Measurements from ENCODE around the gene NOD2. TPM values are rescaled to one million over a fixed set of nuclear protein-coding genes. Genes with fewer than 3 reads are reported as not detected.

Gene NOD2
- polyA plus RNA-seq, 10 donors: 0.62 to 1.6 (median 0.90) TPM

- DNase-seq: no peak
Observed at GRCh38 chr16:50692644-50692998, 785 bp upstream of the NOD2 start.

GRCh38 chr16:50694206-50694605 lies 800 bp downstream of the NOD2 start:
- DNase-seq: no peak

GRCh38 chr16:50695017-50696000 lies 1.9 kb downstream of the NOD2 start:
- DNase-seq: no peak

- DNase-seq: no peak
Observed at GRCh38 chr16:50696126-50696525, 2.7 kb downstream of the NOD2 start.

- peak in 2 of 3 donors; percentile 21 to 61 for DNase-seq
Observed at GRCh38 chr16:50696575-50697420, 3.4 kb downstream of the NOD2 start.

- no peak for DNase-seq
Observed at GRCh38 chr16:50697421-50697715, 4.0 kb downstream of the NOD2 start.

GRCh38 chr16:50697881-50698767 lies 4.7 kb downstream of the NOD2 start:
- DNase-seq: no peak

GRCh38 chr16:50699326-50700159 lies 6.1 kb downstream of the NOD2 start:
- no peak for DNase-seq

- peak in 1 of 3 donors; percentile 45 for DNase-seq
Observed at GRCh38 chr16:50702725-50703124, 9.3 kb downstream of the NOD2 start.

- DNase-seq: no peak
Observed at GRCh38 chr16:50704245-50704644, 10.8 kb downstream of the NOD2 start.

- no peak for DNase-seq
Observed at GRCh38 chr16:50705436-50706110, 12.2 kb downstream of the NOD2 start.

- DNase-seq: no peak
Observed at GRCh38 chr16:50706250-50706649, 12.8 kb downstream of the NOD2 start.

- no peak for DNase-seq
Observed at GRCh38 chr16:50708373-50709060, 15.1 kb downstream of the NOD2 start.

- DNase-seq: no peak
Observed at GRCh38 chr16:50709061-50709684, 15.8 kb downstream of the NOD2 start.

GRCh38 chr16:50709980-50710379 lies 16.6 kb downstream of the NOD2 start:
- DNase-seq: no peak

- DNase-seq: no peak
Observed at GRCh38 chr16:50711040-50711439, 17.6 kb downstream of the NOD2 start.

GRCh38 chr16:50711862-50712559 lies 18.6 kb downstream of the NOD2 start:
- DNase-seq: peak; percentile 69 to 73 (median 72)

- DNase-seq: no peak
Observed at GRCh38 chr16:50712560-50712898, 19.1 kb downstream of the NOD2 start.

- no peak for DNase-seq
Observed at GRCh38 chr16:50712956-50713355, 19.6 kb downstream of the NOD2 start.
